Chondrocyte (in vitro differentiated cells): ENCODE measurements around the gene L1CAM. TPM values are rescaled to one million over a fixed set of nuclear protein-coding genes. Genes with fewer than 3 reads are reported as not detected.

Source experiments
- DNase-seq: peaks from one replicate; pipeline ENCODE4 v3.0.0; 2021; ENCODE audit warnings: mixed read lengths, low spot score
- H3K27ac Mint-ChIP-seq: one replicate; pipeline ENCODE4 v1.8.0; 2021; ENCODE audit warnings: mild to moderate bottlenecking, moderate library complexity, mixed read lengths; ENCODE audit not compliant: unreplicated experiment
- H3K27me3 Mint-ChIP-seq: 2 replicates; pipeline ENCODE4 v1.8.0; 2021; ENCODE audit warnings: low read depth, mixed read lengths
- H3K36me3 Mint-ChIP-seq: 2 replicates; pipeline ENCODE4 v1.8.0; 2021; ENCODE audit warnings: low read depth, mixed read lengths
- H3K4me1 Mint-ChIP-seq: 2 replicates; pipeline ENCODE4 v1.8.0; 2021; ENCODE audit warnings: low read depth, mild to moderate bottlenecking, mixed read lengths
- H3K4me3 Mint-ChIP-seq: one replicate; pipeline ENCODE4 v1.8.0; 2021; ENCODE audit warnings: mild to moderate bottlenecking, moderate library complexity, mixed read lengths; ENCODE audit not compliant: unreplicated experiment
- H3K9me3 Mint-ChIP-seq: 2 replicates; pipeline ENCODE4 v1.8.0; 2021; ENCODE audit warnings: low read depth, mixed read lengths
- CTCF ChIP-seq: fragments of 200-600 bp; sonication (generic); IDR thresholded peaks from 2 replicates; pipeline ENCODE4 v1.5.0; 2021; ENCODE audit warnings: antibody characterized with exemption, mild to moderate bottlenecking, moderate library complexity
- total RNA-seq: library from RNA; stranded (reverse); gene quantifications from 3 replicates; pipeline ENCODE4 v1.2.1, GENCODE V29; 2021

The L1CAM gene
- total RNA-seq, 1 donor from 2014 or later = 2.5 TPM

DNA sequence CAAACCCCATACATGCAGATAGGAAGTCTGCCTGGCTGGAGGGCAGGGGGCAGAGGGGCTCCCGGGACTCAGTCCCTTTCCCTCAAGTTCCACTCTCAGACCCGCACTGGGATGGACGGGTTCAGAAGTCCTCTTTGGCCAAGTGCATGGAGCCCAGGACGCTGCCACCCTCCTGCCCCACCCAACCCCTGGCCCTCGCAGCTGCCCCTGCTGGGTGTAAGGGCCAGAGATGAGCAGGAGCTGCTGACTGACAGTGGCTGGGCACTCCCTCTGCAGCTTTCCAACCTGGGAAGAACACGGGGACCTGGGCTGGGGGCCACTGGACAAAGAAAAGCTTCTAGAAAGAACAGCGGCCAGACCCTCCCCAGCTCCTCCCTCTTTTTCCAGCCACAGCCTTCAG is 3.4 kb downstream of the L1CAM start:
- Mint-ChIP-seq H3K27me3 (peaks cover 4% of the 10 kb centered on the region), H3K4me1 (no peaks in the 10 kb centered on the region), H3K4me3 (no peak overlapping the region), H3K9me3 (no peaks in the 10 kb centered on the region), H3K27ac (no peak overlapping the region), H3K36me3 (no peaks in the 10 kb centered on the region)
- TF ChIP-seq CTCF = no peak
- no peak for DNase-seq

GRCh38 chrX:153882086-153882498 is 3.9 kb downstream of the L1CAM start:
- Mint-ChIP-seq H3K4me3 (no peak overlapping the region), H3K27ac (no peak overlapping the region), H3K9me3 (no peaks in the 10 kb centered on the region), H3K4me1 (no peaks in the 10 kb centered on the region), H3K27me3 (peaks cover 4% of the 10 kb centered on the region), H3K36me3 (no peaks in the 10 kb centered on the region)
- no peak for TF ChIP-seq CTCF
- DNase-seq = no peak

DNA sequence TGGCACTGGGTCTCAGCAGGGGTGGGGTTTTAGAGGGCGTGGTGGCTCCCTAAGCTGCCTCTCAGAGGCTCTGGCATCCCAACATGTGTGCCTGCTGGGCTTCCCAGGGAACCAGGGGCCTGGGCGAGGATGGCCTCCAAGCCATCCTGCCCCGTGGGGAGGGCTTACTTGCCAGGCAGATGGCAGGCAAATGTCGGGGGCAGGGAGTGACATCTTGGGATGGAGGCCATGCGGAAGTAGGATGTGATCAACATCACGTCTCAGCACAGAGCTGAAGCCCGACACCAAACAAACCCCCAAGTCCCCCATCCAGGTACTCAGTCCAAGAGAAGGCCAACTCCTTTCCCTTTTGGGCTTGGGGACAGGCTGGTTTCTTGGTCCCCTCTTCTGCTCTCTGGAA is 4.7 kb downstream of the L1CAM start:
- Mint-ChIP-seq H3K27me3 (peaks cover 4% of the 10 kb centered on the region), H3K4me1 (no peaks in the 10 kb centered on the region), H3K36me3 (no peaks in the 10 kb centered on the region), H3K4me3 (no peak overlapping the region), H3K9me3 (peaks cover 2% of the 10 kb centered on the region), H3K27ac (no peak overlapping the region)
- no peak for TF ChIP-seq CTCF
- DNase-seq = no peak

- DNase-seq = no peak
- no peaks in the 10 kb centered on the region for H3K4me1 Mint-ChIP-seq
- H3K27ac Mint-ChIP-seq = no peak overlapping the region
- H3K27me3 Mint-ChIP-seq = peaks cover 4% of the 10 kb centered on the region
- H3K9me3 Mint-ChIP-seq = peaks cover 5% of the 10 kb centered on the region
- H3K36me3 Mint-ChIP-seq = no peaks in the 10 kb centered on the region
- TF ChIP-seq CTCF = no peak
- H3K4me3 Mint-ChIP-seq = no peak overlapping the region
These were observed 5.5 kb downstream of the L1CAM start for GRCh38 chrX:153880440-153880815.

DNA sequence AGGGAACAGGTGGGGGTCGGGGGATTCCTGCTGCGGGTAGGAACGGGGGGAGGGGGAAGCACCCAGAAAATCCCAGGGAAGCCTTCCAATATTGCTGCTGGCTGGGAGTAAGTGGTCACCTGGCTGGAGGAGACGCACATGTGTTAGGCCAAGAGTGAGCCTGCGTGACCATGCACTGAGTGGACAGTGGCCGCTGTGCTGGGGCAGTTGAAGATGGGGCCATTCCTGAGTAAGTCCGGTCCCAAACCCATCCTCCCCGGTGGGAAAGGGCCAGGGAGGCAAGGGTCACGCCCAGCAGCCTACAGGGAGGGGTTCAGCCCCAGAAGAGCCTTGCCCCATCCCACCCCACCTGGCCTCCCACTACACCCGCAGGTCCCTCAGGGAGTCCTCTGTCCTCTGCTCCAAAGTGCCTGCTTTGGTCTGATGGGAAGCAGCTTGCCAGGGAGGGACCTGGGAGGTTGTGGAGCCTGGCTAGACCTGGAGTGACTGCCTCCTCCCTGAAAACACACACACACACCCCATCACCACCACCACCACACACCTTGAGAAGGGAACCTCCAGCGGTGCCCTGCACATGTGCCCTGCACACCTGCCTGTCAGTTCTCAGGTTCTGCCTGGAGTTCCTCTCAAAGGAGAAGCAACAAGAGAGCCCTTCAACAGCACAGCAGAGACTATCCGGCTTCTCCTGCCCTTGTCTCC is 6.1 kb downstream of the L1CAM start:
- no peak overlapping the region for H3K4me3 Mint-ChIP-seq
- peaks cover 5% of the 10 kb centered on the region for H3K9me3 Mint-ChIP-seq
- H3K27me3 Mint-ChIP-seq = peaks cover 4% of the 10 kb centered on the region
- DNase-seq = no peak
- H3K4me1 Mint-ChIP-seq = no peaks in the 10 kb centered on the region
- TF ChIP-seq CTCF = no peak
- no peaks in the 10 kb centered on the region for H3K36me3 Mint-ChIP-seq
- no peak overlapping the region for H3K27ac Mint-ChIP-seq
